HepG2 (cell line): Measurements from ENCODE around the gene CLDN5. TPM values are rescaled to one million over a fixed set of nuclear protein-coding genes. Genes with fewer than 3 reads are reported as not detected.

ENCODE experiments used
- FOSL1 ChIP-seq: sonication (generic); formaldehyde crosslinking; IDR thresholded peaks from 2 replicates; pipeline ENCODE4 v1.9.0; 2021; ENCODE audit warnings: missing genetic modification reagents, borderline replicate concordance
- FOXP1 ChIP-seq, 2 experiments: fragments of 450-650 bp in 1 of 2; IDR thresholded peaks; 2 replicates each; pipeline ENCODE4 v1.6.1; 2017 to 2018; ENCODE audit warnings: antibody characterized with exemption in 1 of 2
- HOXA9 ChIP-seq: sonication (generic); formaldehyde crosslinking; IDR thresholded peaks from 2 replicates; pipeline ENCODE4 v1.8.1; 2022; ENCODE audit warnings: missing genetic modification reagents, mild to moderate bottlenecking, moderate library complexity, borderline replicate concordance
- KDM3A ChIP-seq: IDR thresholded peaks from 2 replicates; pipeline ENCODE4 v1.6.1; 2018; ENCODE audit warnings: low read depth, missing compliant biosample characterization
- PHF5A ChIP-seq: IDR thresholded peaks from one replicate; pipeline ENCODE4 v1.6.1; 2018; ENCODE audit warnings: low read depth, missing genetic modification reagents; ENCODE audit not compliant: unreplicated experiment
- POLR2G ChIP-seq: fragments of 200-400 bp; formaldehyde crosslinking; IDR thresholded peaks from 2 replicates; pipeline ENCODE4 v1.6.1; 2018; ENCODE audit warnings: mild to moderate bottlenecking, low read depth, low read length, moderate library complexity
- PPARG ChIP-seq: conservative IDR thresholded peaks from 2 replicates; pipeline ENCODE4 v1.6.1; 2016; ENCODE audit warnings: missing biosample characterization, missing genetic modification reagents
- SIN3B ChIP-seq: fragments of 150-350 bp; IDR thresholded peaks from 2 replicates; pipeline ENCODE4 v1.6.1; 2014; ENCODE audit warnings: low read length
- SRSF1 ChIP-seq: fragments of 200-400 bp; formaldehyde crosslinking; optimal IDR thresholded peaks from 2 replicates; pipeline ENCODE3; 2017; ENCODE audit warnings: mild to moderate bottlenecking, low read depth, low read length, moderate library complexity
- YY1 ChIP-seq: IDR thresholded peaks from 2 replicates; pipeline ENCODE4 v1.6.1; 2011; ENCODE audit warnings: low read length, low read depth, moderate library complexity, mild to moderate bottlenecking; ENCODE audit not compliant: insufficient read depth, insufficient replicate concordance
- ZFP36 ChIP-seq: fragments of 150-350 bp; IDR thresholded peaks from 2 replicates; pipeline ENCODE4 v1.6.1; 2018; ENCODE audit warnings: borderline replicate concordance, low read length, low read depth; ENCODE audit not compliant: partially characterized antibody
- ZFP62 ChIP-seq: sonication (generic); formaldehyde crosslinking; IDR thresholded peaks from 2 replicates; pipeline ENCODE4 v1.4.0; 2020; ENCODE audit warnings: missing genetic modification reagents
- ZFP90 ChIP-seq: sonication (generic); formaldehyde crosslinking; IDR thresholded peaks from 2 replicates; pipeline ENCODE4 v1.8.0; 2022; ENCODE audit warnings: missing genetic modification reagents, mild to moderate bottlenecking, inconsistent platforms, borderline replicate concordance
- ZNF263 ChIP-seq: sonication (generic); formaldehyde crosslinking; IDR thresholded peaks from 2 replicates; pipeline ENCODE4 v1.4.0; 2020; ENCODE audit warnings: missing genetic modification reagents
- polyA plus RNA-seq, 8 experiments: library from polyadenylated mRNA; depleted of rRNA in 3 of 8; stranded (reverse) in 7 of 8; unstranded in 1 of 8; fragments of >200 nt; fragmentation: Illumina TruSeq in 4 of 8; extraction: Trizol in 4 of 8; gene quantifications; 2 replicates each; pipeline versions ENCODE4 v1.2.1 to v1.2.3, GENCODE V29; 2011 to 2016; ENCODE audit warnings: low read depth in 4 of 8, missing spikeins in 1 of 8, mixed read lengths in 1 of 8; ENCODE audit not compliant: insufficient read depth in 1 of 8
- total RNA-seq, 5 experiments: library from RNA; depleted of rRNA; stranded (reverse); fragments of >200 nt; fragmentation: Illumina TruSeq; extraction: Trizol; gene quantifications; 2 replicates each; pipeline ENCODE4 v1.2.3, GENCODE V29; 2016; ENCODE audit warnings: low read depth in 1 of 5
- TF ChIP-seq, protein P1 (sequence below), 2 experiments: IDR thresholded peaks; 2 replicates each; pipeline ENCODE4 v1.6.1; 2011 to 2012; ENCODE audit warnings: low read length in 2 of 2, borderline replicate concordance in 1 of 2, low read depth in 1 of 2, mild to moderate bottlenecking in 1 of 2, moderate library complexity in 1 of 2
- TF ChIP-seq, protein P2 (sequence below): sonication (generic); formaldehyde crosslinking; IDR thresholded peaks from 2 replicates; pipeline ENCODE4 v1.4.0; 2020; ENCODE audit warnings: missing genetic modification reagents
- TF ChIP-seq, protein P3 (sequence below): sonication (generic); formaldehyde crosslinking; IDR thresholded peaks from 2 replicates; pipeline ENCODE4 v1.4.0; 2020; ENCODE audit warnings: missing genetic modification reagents
- TF ChIP-seq, protein P4 (sequence below): IDR thresholded peaks from 2 replicates; pipeline ENCODE4 v1.6.1; 2016; ENCODE audit warnings: missing compliant biosample characterization, missing genetic modification reagents, borderline replicate concordance

Gene CLDN5
- total and polyA plus RNA-seq, 2 of the 13 experiments (the other 11 are each of a cell fraction or from before 2014, with no cell fraction given) = not detected

DNA sequence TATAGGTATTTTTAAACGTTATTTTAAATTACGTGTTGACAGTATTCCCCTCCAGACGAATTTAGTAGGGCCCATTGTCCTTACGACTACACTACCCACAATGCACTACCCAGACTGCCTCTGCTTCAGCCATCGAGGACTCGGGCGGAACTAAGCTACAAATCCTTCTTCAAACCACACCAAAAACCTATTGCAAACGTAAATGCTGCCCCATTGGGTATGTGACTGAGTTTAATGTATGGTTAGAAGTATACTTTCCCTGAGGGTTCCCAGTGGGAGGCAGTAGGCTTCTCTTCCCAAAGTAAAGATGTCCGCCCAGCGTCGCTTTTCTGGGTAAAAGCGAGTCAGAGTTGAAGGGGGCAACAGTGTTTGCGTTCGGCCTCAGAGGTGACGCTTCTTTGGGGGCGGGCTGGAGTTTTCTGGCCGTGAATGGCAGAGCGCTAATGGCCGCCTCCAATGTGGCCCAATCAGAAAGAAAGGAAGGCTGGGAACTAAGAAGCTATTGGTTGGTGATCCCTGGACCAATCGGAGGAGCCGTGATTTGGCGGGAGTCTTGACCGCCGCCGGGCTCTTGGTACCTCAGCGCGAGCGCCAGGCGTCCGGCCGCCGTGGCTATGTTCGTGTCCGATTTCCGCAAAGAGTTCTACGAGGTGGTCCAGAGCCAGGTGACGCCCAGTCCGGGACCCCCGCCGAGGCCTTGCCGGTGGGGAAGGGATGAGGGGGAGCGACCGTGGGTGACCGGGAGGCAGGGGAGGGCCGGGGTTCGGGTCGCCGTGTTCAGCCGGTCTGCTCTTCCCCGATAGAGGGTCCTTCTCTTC is 44.6 kb downstream of the CLDN5 start, which contains the start of gene CDC45 (continued):
- TF ChIP-seq FOXP1 (IDR thresholded peaks at IDR 0.05) = no peak
- TF ChIP-seq FOXP1 (CRISPR knock-in tag; IDR thresholded peaks at IDR 0.05) = no peak
- TF ChIP-seq FOSL1 = no peak
- no peak for TF ChIP-seq ZFP36
- TF ChIP-seq, protein P1, sequence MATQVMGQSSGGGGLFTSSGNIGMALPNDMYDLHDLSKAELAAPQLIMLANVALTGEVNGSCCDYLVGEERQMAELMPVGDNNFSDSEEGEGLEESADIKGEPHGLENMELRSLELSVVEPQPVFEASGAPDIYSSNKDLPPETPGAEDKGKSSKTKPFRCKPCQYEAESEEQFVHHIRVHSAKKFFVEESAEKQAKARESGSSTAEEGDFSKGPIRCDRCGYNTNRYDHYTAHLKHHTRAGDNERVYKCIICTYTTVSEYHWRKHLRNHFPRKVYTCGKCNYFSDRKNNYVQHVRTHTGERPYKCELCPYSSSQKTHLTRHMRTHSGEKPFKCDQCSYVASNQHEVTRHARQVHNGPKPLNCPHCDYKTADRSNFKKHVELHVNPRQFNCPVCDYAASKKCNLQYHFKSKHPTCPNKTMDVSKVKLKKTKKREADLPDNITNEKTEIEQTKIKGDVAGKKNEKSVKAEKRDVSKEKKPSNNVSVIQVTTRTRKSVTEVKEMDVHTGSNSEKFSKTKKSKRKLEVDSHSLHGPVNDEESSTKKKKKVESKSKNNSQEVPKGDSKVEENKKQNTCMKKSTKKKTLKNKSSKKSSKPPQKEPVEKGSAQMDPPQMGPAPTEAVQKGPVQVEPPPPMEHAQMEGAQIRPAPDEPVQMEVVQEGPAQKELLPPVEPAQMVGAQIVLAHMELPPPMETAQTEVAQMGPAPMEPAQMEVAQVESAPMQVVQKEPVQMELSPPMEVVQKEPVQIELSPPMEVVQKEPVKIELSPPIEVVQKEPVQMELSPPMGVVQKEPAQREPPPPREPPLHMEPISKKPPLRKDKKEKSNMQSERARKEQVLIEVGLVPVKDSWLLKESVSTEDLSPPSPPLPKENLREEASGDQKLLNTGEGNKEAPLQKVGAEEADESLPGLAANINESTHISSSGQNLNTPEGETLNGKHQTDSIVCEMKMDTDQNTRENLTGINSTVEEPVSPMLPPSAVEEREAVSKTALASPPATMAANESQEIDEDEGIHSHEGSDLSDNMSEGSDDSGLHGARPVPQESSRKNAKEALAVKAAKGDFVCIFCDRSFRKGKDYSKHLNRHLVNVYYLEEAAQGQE (IDR thresholded peaks at IDR 0.05; ENCODE audit: borderline replicate concordance in 1 of 2, low read depth in 1 of 2, low read length in 2 of 2) = no peak
- 0 out of 2 replicates have a peak, but pooled peaks have one; percentile 27 for TF ChIP-seq PPARG (CRISPR knock-in tag)
- TF ChIP-seq, protein P2, sequence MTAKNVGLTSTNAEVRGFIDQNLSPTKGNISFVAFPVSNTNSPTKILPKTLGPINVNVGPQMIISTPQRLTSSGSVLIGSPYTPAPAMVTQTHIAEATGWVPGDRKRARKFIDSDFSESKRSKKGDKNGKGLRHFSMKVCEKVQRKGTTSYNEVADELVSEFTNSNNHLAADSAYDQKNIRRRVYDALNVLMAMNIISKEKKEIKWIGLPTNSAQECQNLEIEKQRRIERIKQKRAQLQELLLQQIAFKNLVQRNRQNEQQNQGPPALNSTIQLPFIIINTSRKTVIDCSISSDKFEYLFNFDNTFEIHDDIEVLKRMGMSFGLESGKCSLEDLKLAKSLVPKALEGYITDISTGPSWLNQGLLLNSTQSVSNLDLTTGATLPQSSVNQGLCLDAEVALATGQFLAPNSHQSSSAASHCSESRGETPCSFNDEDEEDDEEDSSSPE (CRISPR knock-in tag) = peak; percentile 94
- peak; percentile 97 for TF ChIP-seq YY1
- no peak for TF ChIP-seq ZFP62 (CRISPR knock-in tag)
- peak; percentile 44; the same call in 1 of the 2 replicates for TF ChIP-seq POLR2G
- no peak for TF ChIP-seq ZFP90 (CRISPR knock-in tag)
- TF ChIP-seq PHF5A (CRISPR knock-in tag) = no peak
- TF ChIP-seq SIN3B = peak; percentile 98
- TF ChIP-seq, protein P3, sequence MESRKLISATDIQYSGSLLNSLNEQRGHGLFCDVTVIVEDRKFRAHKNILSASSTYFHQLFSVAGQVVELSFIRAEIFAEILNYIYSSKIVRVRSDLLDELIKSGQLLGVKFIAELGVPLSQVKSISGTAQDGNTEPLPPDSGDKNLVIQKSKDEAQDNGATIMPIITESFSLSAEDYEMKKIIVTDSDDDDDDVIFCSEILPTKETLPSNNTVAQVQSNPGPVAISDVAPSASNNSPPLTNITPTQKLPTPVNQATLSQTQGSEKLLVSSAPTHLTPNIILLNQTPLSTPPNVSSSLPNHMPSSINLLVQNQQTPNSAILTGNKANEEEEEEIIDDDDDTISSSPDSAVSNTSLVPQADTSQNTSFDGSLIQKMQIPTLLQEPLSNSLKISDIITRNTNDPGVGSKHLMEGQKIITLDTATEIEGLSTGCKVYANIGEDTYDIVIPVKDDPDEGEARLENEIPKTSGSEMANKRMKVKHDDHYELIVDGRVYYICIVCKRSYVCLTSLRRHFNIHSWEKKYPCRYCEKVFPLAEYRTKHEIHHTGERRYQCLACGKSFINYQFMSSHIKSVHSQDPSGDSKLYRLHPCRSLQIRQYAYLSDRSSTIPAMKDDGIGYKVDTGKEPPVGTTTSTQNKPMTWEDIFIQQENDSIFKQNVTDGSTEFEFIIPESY = no peak
- TF ChIP-seq ZNF263 (CRISPR knock-in tag) = peak; percentile 56; the same call in 1 of the 2 replicates
- no peak for TF ChIP-seq SRSF1
- TF ChIP-seq HOXA9 (CRISPR knock-in tag) = no peak
- TF ChIP-seq KDM3A (CRISPR knock-in tag) = no peak; the same call in 1 of the 2 replicates
- TF ChIP-seq, protein P4, sequence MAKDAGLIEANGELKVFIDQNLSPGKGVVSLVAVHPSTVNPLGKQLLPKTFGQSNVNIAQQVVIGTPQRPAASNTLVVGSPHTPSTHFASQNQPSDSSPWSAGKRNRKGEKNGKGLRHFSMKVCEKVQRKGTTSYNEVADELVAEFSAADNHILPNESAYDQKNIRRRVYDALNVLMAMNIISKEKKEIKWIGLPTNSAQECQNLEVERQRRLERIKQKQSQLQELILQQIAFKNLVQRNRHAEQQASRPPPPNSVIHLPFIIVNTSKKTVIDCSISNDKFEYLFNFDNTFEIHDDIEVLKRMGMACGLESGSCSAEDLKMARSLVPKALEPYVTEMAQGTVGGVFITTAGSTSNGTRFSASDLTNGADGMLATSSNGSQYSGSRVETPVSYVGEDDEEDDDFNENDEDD (CRISPR knock-in tag) = peak; percentile 93; the same call in 1 of the 2 replicates
